Hematopoietic multipotent progenitor cell (in vitro differentiated cells): Measurements from ENCODE around the gene MYO10. TPM values are rescaled to one million over a fixed set of nuclear protein-coding genes. Genes with fewer than 3 reads are reported as not detected.
A peak's percentile ranks its signal among the peaks of the same experiment; 100 is the strongest.
"Not testable (repeated sequence)": the region's sequence is repeated elsewhere in the genome, so short reads cannot be mapped to it uniquely, and the experiment has no call there.

Experiments used
- DNase-seq, 3 donors: peaks; one replicate each; pipeline ENCODE4 v3.0.0-alpha.2; 2011 to 2015; ENCODE audit warnings: low read depth in 2 of 3, low spot score in 2 of 3
- total RNA-seq: library from RNA; depleted of rRNA; stranded (reverse); fragments of >200 nt; gene quantifications from one replicate; pipeline ENCODE4 v1.2.3, GENCODE V29; 2012

MYO10 gene
- total RNA-seq, 1 donor: 0.54 TPM

DNA sequence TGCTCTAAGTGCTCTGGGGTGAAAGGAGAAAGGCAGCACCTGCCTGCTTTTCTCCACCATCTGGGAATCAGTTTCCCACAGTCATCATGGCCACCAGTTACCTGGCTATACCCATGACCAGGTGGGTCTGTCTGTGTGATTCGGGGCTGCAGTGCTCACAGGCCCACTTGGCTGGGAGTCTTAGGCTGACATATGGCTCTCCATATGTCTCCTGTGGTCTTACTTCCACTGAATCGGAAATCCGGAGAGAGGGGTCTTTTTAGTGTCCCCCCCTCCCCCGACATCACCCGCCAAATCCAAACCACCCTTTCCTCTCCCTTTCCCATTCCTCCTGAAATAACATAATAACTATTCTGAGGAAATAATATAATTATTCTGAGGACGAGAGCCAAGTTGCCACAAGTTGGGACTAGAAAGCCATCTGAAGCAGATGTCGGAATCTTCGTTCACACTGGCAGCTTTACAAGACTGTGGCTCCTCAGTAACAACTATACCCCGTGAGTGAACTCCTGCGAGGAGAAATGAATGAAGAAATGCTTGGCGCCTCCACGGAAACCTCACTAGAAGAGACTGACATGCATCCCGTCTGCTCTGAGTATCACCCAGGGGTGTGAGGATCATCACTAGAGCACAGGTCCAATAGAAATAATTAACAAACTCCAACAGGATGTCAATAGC lies 143.4 kb downstream of the MYO10 start:
- DNase-seq: no peak

DNA sequence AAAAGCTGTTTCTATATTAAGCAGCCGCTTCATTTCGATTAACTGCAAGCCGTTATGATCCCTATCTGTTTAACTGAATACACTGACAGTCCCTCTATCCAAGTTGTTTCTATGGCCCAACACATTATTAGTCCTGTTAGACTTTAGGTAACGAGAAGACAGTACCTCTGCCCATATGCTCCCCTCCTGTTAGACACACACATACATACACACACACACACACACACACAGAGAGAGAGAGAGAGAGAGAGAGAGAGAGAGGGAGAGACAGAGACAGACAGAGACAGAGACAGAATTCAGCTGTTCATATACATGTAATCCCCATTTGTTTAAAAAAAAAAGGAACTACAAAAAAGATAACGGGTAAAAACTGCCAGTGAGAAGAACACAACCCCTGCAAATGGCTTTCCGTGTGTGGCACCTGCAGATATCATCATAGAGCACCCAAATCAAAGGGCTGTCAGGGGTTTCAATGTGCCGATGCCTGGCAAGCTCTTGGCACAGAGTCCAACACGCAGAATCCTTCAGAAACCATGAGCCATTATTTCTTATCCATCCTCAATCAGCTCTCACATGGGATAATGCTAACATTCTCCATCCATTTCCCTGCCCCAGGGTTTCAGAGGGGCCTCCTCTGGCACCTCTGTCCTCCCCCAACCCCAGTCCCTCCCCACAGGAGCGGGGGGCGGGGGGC lies 144.0 kb downstream of the MYO10 start:
- DNase-seq: peak in 1 of 3 donors; percentile 16

DNA sequence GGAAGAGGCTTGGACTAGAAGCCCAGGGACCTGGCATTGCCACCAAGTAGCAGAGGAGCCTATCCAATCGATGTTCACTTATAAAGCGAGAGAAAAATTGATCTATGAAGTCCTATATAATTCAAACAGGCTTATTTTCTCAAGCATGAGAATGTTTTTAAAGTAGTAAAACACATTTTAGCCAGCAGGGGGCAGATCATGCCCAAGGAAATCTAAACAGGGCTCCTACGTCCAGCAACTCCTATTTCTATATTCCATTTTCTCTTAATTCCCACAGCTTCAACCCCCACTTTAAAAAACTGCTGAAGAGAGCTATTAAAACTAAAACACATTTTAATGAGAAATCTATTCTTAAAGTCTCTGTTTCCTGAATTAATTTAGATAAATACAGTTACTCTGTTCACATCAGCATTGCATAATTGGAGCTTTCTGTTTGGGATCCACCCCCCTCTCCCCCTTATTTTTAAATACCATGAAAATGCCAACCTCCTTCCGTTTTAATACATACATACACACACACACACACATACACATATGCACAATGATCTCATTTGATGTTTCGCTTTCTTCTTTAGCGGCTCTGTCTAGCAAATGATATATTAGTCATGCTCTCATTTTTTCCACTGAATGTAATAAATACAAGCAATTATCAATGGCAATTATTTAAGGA lies 144.9 kb downstream of the MYO10 start:
- peak in 2 of 3 donors; percentile 35 to 73 for DNase-seq

DNA sequence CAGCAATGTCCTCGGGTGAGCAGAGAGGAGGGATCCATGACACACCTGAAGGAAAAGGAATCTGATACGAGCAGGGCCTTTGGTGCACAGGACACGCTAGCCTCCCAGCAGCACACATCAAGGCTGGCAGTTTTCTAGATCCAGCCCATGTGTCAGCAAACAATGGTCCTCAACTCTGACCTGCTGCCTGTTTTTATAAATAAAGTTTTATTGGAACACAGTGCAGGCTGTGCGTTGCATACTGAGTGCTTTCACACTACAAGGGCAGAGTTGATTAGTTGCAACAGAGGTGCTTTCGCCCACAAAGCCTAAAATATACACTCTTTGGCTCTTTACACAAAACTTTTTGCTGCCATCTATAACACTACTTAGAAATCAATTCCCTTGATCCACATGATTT lies 147.1 kb downstream of the MYO10 start:
- no peak for DNase-seq

DNA sequence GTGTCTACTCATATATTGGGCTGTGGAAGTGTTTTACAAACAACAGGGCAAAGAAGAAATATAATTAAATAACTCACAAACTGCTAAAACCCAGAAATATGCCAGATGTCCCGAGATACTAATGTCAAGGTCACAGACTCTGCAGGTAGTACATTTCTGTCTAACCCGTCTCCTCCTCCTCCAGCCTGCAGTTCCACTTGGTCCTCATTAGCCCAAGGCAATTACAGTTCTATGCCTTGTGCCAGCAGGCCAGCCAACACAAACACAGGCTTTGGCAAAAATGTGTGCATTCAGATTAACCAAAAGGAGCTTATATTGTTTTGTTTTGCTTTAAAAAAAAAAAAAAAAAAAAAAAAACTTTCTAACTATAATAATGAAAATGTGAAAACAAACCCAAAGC lies 148.8 kb downstream of the MYO10 start:
- DNase-seq: no peak

DNA sequence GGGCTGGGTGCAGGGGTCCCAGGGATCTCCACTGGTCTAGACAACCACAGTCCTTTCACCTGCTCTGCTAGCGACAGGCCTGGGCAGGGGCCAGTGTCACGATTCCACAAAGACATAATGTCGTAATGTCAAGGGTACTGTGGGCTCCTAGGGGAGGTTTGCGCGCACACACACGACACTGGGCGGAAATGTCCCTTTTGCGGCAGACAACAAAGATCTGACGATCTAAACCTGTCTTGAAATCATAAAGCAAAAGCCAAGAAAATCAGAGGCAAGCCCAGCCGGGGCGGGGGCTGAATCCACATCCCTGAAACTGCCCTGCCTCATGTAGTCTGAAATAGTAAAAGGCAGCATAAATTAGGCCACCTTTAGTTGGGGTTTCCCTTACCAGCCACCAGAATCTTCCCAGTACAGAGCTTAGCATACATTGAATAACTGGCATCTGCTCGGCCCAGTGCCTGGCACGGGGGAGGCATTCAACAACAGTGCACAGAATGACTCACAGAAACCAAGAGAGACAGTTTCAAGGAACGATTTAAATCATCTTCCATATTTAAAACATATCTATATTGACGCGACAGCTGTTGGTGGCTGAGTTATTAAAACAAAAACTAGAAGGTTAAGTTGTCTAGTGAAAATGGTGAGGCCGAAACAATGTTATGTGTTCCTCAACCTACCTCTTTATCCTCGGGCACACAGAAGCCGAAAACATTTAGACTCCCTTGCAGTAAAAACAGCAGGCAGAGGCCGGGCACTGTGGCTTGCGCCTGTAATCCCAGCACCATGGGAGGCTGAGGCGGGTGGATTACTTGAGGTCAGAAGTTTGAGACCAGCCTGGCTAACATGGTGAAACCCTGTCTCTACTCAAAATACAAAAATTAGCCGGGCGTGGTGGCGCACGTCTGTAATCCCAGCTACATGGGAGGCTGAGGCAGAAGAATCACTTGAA lies 151.0 kb downstream of the MYO10 start:
- no peak for DNase-seq

DNA sequence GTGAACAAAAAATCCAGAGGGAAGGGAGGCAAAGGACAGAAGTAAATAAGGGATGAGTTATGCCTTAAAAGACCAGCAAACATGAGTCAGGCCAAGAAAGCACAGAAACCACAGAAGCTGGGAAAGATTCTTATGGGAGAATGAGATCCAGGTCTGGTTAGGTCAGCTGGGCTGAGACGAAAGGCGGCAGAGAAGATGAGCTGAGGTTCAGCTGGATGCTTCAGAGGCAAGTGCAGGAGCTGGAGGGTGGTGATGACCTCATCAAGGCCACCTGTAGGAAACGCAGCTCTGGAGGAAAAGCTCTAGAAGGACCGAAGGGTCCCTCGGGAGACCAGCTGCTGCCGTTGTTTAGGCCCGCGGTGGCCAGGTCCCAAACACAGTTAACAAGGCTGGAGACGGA lies 152.0 kb downstream of the MYO10 start:
- no peak for DNase-seq

DNA sequence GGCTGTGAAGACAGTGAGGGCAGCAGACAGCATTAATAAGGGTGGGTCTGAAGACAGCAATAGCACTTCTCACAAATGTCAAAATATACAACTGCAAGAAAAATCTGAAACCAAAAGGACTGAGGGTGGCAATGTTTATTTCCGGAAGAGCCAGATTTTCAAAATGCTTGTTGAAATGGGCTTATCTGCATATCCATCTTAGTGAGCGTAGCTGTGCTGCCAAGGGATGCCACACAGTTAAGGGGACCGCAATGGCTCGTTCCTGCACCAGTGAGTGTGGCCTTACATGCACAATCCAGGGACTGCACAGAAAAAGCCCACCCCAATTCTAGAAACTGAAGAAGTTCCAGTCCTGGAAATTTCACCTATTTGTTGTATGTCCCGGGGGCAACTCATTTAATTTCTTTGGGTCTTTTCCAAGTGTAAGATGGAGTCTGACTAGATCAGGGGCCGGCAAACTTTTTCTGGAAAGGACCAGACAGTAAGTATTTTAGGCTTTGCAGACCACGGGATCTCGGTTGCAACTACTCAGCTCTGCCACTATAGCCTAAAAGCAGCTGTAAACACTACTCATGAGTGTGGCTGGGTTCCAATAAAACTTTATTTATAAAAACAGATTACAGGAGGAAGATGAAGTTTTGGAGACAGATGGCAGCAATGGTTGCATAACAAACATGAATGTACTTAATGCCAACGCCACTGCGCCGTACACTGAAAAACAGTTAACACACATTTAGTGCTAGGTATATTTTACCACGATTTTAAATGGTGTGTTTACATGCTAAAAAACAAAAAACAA lies 154.1 kb downstream of the MYO10 start:
- DNase-seq: no peak

DNA sequence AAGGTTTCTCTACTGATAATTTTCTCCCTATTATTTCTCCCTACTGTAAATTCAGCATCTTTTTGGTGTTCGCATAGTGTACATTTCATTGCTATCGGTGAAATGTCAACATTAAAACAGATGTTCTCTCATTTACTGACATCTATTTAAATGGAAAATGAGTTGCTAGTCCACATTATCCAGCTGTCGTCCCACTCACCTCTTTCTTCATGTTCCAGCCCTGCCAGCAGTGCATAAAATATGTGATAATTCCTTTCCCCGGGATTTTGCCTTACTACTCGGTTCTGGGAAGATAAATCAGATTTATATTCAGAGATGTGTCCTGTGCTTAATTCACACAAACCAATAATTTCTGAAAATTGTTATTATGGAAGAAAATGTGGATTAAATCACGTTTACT lies 155.8 kb downstream of the MYO10 start:
- no peak for DNase-seq

DNA sequence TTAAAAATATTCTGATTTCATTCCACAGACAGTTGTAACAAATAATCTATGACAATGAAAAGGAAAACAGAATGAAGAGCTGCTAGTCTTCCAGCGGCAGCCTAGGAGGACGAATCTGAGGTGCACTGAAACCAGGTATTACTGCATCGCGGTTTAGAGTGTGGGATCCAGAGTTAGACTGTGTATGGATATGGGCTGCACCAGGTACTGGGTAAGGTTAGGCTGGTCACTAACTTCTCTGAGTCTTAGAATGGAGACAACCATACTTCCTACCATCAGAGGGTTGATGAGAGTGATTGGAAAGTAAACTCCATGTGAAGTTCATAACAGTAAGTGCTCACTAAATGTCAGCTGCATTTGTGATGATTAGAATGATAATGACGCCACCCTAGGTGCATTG lies 158.7 kb downstream of the MYO10 start:
- DNase-seq: no peak

DNA sequence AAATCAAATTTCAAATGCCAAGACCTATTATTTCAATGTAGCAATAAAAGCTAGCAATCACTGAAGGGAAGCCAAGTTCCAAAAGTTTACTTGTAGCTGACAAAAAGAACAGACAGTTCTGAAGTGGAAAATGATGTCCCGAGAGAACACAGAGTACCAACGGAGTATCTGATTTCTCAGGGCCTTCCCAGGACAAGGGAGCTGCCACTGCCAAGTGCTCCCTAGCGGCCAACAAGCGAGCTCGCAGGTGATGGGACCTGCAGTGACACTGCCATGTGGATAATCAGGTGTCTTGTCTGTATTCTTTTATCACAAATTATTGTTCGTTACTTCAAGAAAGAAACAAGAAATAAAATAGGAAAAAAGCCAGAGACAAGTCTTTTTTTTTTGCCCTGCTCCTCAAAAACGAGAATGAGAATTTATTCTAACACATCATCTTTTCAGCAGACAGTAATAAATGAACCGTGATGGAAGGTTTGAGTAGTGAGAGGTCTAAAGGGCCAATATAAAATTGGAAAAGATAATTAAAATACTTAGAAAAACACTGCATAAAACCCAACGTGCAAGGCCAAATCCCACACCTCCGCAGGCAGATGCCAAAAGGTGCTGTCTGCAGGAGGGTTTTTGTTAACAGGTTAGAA lies 159.4 kb downstream of the MYO10 start:
- no peak for DNase-seq

DNA sequence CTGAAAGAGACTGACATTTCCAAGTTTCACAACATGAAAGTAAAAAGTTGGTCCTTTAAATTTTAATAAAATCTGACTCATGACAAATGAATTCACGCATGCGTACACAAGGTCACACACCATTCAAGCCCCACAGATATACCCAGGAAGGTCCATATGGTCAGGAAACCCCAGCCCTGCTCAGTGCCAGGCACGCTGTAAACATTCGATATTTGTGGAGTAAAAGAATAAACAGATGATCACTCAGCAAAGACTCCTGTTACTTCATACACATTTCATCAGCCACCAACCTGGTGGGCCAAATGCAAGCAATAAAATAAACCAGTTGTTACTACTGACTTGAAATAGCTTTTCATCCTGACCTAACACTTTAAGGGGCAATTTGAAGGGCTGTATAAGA lies 161.3 kb downstream of the MYO10 start:
- no peak for DNase-seq

DNA sequence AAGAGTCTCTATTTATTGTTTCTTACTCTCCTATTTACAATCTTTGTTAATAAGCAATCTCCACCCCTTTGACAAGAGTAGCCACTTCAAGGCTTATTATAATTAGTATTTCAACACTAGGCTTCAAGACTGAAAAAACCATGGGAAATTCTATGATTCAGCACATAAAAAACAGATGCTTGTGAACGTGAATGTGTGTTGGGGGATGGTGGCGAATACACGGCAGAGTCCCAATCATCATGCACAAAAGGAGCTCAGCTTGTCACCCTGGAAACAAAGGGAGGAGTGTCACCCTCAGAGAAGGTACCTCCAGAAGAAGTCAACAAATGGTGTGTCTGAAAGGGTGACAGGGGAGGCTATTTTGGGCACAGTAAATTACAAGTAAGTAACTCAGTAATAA lies 162.1 kb downstream of the MYO10 start:
- DNase-seq: no peak

DNA sequence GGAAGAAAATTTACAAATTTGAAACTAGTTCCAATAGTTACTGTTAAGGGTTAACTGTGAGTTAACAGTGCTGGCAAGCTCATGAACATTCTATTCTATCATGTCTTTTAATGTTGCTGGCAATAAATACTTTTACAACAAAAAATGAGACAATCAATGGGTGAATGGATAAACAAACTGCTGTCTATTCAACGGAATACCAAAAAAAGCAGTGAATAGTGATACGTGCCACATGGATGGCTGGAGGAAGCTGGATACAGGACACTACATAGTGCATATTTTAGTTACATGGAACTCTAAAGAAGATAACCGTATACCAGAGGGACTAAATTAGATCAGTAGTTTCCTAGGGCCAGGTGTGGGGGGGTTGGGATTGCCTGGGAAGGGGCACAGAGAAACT lies 163.5 kb downstream of the MYO10 start:
- no peak for DNase-seq

DNA sequence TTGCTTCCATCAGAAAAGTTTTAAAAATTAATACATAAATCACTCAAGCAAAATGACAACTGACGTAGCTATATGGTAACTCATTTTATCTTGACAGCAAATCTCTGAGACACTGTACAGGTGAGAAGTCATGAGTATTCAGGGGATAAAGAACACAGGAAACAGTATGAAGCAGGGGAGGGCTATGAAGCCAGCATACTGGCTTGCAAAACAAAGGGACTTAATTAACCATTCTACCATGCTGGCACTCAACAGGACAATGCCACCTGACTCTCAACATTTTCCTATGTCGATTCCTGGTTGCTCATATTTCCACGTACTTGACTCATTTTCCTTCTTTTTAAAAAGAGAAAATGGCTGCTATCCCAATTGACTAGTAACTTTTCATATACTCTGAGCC lies 167.9 kb downstream of the MYO10 start:
- no peak for DNase-seq

DNA sequence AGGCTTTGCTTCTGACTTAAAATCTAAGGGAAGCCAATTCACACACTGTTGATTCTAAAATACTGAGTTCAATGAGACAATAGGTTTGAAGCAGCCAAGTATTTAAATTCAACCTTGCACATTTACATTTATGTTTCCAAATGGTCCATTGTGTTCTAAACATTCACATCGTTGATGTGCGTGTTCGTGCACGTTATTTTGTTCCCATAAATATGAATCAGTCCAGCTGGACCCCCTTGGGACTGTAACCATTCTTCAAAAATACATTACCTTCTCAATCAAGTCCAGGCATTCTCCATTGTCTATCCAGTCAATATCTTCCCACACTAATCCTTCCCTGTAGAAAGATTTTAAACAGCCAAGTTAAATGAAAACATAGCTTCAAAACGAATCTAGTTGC lies 172.9 kb downstream of the MYO10 start:
- DNase-seq: no peak

DNA sequence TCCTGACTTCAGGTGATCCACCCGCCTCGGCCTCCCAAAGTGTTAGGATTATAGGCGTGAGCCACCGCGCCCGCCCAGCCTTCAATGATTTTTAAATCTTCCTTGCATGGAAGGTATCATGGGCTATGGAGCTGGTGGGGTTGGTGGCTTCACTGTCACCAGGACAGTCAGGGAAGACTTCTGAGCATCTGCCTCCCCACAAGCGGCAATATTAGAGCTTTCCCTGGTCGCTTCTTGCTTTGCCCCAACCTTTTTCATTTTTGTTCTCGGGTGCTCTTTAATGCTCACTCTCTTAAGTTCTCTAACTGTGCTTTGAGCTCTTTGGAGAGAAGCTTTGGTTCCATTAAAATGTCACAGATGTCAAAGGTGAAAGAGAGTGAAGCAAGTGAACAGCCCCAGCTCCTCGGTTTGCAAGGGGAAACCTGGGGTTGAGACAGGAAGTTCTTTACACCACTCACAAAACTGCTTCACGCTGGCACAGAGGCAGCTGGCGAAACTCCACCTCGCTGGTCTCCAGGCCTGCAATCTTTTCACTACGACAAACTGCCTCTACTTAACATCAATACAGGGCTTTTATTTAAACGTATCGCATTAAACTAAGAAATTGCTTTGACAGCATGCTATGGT lies 176.8 kb downstream of the MYO10 start:
- peak in 2 of 3 donors; percentile 33 to 81 for DNase-seq

DNA sequence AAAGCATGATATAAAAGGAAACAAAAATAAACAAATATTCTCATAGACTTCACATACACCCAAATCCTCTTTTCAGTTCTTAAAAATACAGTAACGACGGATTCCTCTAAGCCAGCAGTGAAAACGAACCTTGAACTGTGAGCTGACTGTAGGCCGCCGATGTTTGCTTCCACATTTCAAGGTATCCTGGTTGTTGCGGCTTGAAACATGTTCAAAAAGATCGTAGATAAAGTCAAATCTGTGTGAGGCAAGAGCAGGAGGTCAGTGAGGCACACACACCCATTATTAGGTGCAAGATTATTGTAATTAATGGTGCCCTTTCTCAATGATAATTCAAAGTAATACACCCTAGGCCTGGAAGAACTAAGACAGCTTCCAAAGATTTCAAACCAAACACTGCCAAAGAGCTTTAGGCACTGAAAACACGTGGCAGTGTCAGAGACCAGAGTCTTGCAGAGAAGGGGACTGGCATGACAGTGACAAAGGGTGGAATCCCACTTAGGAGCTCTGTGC lies 178.0 kb downstream of the MYO10 start:
- DNase-seq: no peak

DNA sequence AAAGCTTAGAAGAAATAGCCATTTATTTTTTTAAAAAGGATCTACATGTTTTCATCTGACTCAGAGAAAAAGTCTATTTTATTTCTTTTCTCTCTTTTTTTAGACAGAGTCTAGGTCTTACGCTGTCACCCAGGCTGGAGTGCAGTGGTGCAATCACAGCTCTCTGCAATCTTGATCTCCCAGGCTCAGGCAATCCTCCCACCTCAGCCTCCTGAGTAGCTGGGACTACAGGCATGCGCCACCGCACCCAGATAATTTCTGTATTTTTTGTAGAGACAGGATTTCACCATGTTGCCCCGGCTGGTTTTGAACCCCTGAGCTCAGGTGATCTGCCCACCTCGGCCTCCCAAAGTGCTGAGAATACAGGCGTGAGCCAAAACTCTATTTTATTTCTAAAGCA lies 178.5 kb downstream of the MYO10 start:
- not testable (repeated sequence) for DNase-seq
